ENCODE results near the gene PSPH. TPM values are rescaled to one million over a fixed set of nuclear protein-coding genes. Genes with fewer than 3 reads are reported as not detected.
"Not testable (repeated sequence)": the region's sequence is repeated elsewhere in the genome, so short reads cannot be mapped to it uniquely, and the experiment has no call there.

The PSPH gene
- 10 to 100 TPM; 13.9 to 46.7 (median 27.9) TPM for total RNA-seq

- intact Hi-C loops (cut with DNase I), result no loop called here
- peaks cover 8 to 66% (median 30%) of the 10 kb centered on the region in 3 donors for H3K4me1 ChIP-seq
Observed at GRCh38 chr7:56051339-56052191, at the start of gene PSPH, which contains the start of gene CCT6A. Gene PSPH (minus strand): TSS chr7:56051444. CDS start chr7:56021212, 30,232 bp downstream. Gene CCT6A (plus strand): TSS chr7:56051765. CDS start chr7:56051849, 84 bp downstream.

GRCh38 chr7:56099653-56100052, 48.4 kb upstream of the PSPH start:
- Histone ChIP-seq H3K36me3 (peaks cover 25 to 61% (median 37%) of the 10 kb centered on the region in 3 donors), H3K4me3 (no peak overlapping the region), H3K4me1 (peaks cover 1 to 24% (median 1%) of the 10 kb centered on the region in 3 donors), H3K27ac (no peak overlapping the region), H3K9me3 (no peaks in the 10 kb centered on the region), H3K27me3 (no peaks in the 10 kb centered on the region)
- intact Hi-C loops (cut with DNase I), result no loop called here
- TF ChIP-seq CTCF (IDR thresholded peaks at IDR 0.05) (no peak), POLR2A (IDR thresholded peaks at IDR 0.05) (no peak)
- 91 to 93% methylated on average over 3 of the region's 3 CpGs for WGBS, 2 donors
- no peak for DNase-seq

More at GRCh38 chr7:56051339-56052191, at the start of gene PSPH, which contains the start of gene CCT6A:
- no peaks in the 10 kb centered on the region for H3K27me3 ChIP-seq
- peak within 1 kb of the TSS; percentile 92 to 96 (median 94) for H3K27ac ChIP-seq
- H3K36me3 ChIP-seq, result peaks cover 0 to 39% (median 13%) of the 10 kb centered on the region in 3 donors
- no peaks in the 10 kb centered on the region for H3K9me3 ChIP-seq
- peak in 1 of 6 experiments; percentile 7 for TF ChIP-seq CTCF (IDR thresholded peaks at IDR 0.05)
- TF ChIP-seq POLR2A (IDR thresholded peaks at IDR 0.05), result peak in 3 of 4 donors; percentile 46 to 87 (median 79)
- H3K4me3 ChIP-seq, result peak within 1 kb of the TSS; percentile 70 to 100 (median 80)
- WGBS, 2 donors, result 0% methylated on average over 2 of the region's 97 CpGs; no CpG with 5 or more reads in 1 of the 2 donors
- DNase-seq, result peak; percentile 82

GRCh38 chr7:56098187-56099008, 47.2 kb upstream of the PSPH start:
- 95 to 97% methylated on average over 8 of the region's 8 CpGs for WGBS, 2 donors
- intact Hi-C loops (cut with DNase I); H3K27me3 ChIP-seq; DNase-seq; H3K9me3 ChIP-seq; H3K4me3 ChIP-seq; H3K27ac ChIP-seq: not testable (repeated sequence)
- peaks cover 17 to 50% (median 27%) of the 10 kb centered on the region in 3 donors for H3K36me3 ChIP-seq
- H3K4me1 ChIP-seq, result peaks cover 0 to 13% (median 0%) of the 10 kb centered on the region in 3 donors

- H3K36me3 ChIP-seq, result peaks cover 12 to 43% (median 20%) of the 10 kb centered on the region in 3 donors
- H3K4me1 ChIP-seq, result peaks cover 0 to 20% (median 7%) of the 10 kb centered on the region in 3 donors
- DNase-seq, result no peak
- H3K9me3 ChIP-seq, result no peaks in the 10 kb centered on the region
- WGBS, 2 donors, result 39 to 50% methylated on average over 5 of the region's 5 CpGs
- intact Hi-C loops (cut with DNase I), result no loop called here
- TF ChIP-seq CTCF (IDR thresholded peaks at IDR 0.05), result no peak
- TF ChIP-seq POLR2A (IDR thresholded peaks at IDR 0.05), result no peak
- H3K27ac ChIP-seq, result no peak overlapping the region
- no peak overlapping the region for H3K4me3 ChIP-seq
- H3K27me3 ChIP-seq, result no peaks in the 10 kb centered on the region
Observed at GRCh38 chr7:56097700-56098099, 46.5 kb upstream of the PSPH start.

GRCh38 chr7:56092789-56093531, 41.7 kb upstream of the PSPH start, which contains the start of gene PHKG1:
Gene PHKG1 (minus strand): TSS chr7:56092952. CDS start chr7:56088941, 4,011 bp downstream.
- Histone ChIP-seq H3K36me3 (peaks cover 0 to 13% (median 3%) of the 10 kb centered on the region in 3 donors), H3K27me3 (no peaks in the 10 kb centered on the region), H3K27ac (peak within 1 kb of the TSS; percentile 11 to 70 (median 66)), H3K9me3 (no peaks in the 10 kb centered on the region), H3K4me1 (peaks cover 0 to 28% (median 17%) of the 10 kb centered on the region in 3 donors), H3K4me3 (peak within 1 kb of the TSS in 2 of 4 donors; percentile 3 to 45)
- no peak for DNase-seq
- WGBS, 2 donors, result 26 to 31% methylated on average over 5 to 15 of the region's 19 CpGs
- intact Hi-C loops (cut with DNase I), result no loop called here
- no peak for TF ChIP-seq POLR2A (IDR thresholded peaks at IDR 0.05)
- TF ChIP-seq CTCF (IDR thresholded peaks at IDR 0.05), result peak in 4 of 6 experiments; percentile 10 to 55 (median 17)

GRCh38 chr7:56092388-56092787, 41.1 kb upstream of the PSPH start:
- Histone ChIP-seq H3K4me3 (peak overlapping the region in 2 of 4 donors; percentile 3 to 45), H3K27ac (peak overlapping the region in 3 of 4 donors; percentile 64 to 70 (median 68)), H3K4me1 (peaks cover 0 to 22% (median 17%) of the 10 kb centered on the region in 3 donors), H3K36me3 (peaks cover 0 to 17% (median 3%) of the 10 kb centered on the region in 3 donors)
- intact Hi-C loops (cut with DNase I); H3K9me3 ChIP-seq; H3K27me3 ChIP-seq; DNase-seq: not testable (repeated sequence)
- WGBS, 2 donors, result 29 to 37% methylated on average over 5 to 6 of the region's 6 CpGs
